ENCODE data around the gene MASP2.
"Not testable (repeated sequence)": the region's sequence is repeated elsewhere in the genome, so short reads cannot be mapped to it uniquely, and the experiment has no call there.

The MASP2 gene

GRCh38 chr1:11046625-11047365 is at the start of gene MASP2:
Gene MASP2 (minus strand): TSS chr1:11047239. CDS start chr1:11047207, 32 bp downstream.
- DNase-seq (ENCODE audit: low spot score) = no peak

GRCh38 chr1:11083784-11084183 is 36.7 kb upstream of the MASP2 start:
- not testable (repeated sequence) for DNase-seq (ENCODE audit: low spot score)

- no peak for DNase-seq (ENCODE audit: low spot score)
These were observed 33.9 kb upstream of the MASP2 start for GRCh38 chr1:11080931-11081330.

- no peak for DNase-seq (ENCODE audit: low spot score)
These were observed 31.6 kb upstream of the MASP2 start for GRCh38 chr1:11078631-11079030.

- DNase-seq (ENCODE audit: low spot score) = not testable (repeated sequence)
These were observed 26.4 kb upstream of the MASP2 start for GRCh38 chr1:11073398-11073797.

- DNase-seq (ENCODE audit: low spot score) = no peak
These were observed 25.3 kb upstream of the MASP2 start for GRCh38 chr1:11072216-11072917.

GRCh38 chr1:11071463-11072215 is 24.6 kb upstream of the MASP2 start:
- no peak for DNase-seq (ENCODE audit: low spot score)

GRCh38 chr1:11070876-11071275 is 23.8 kb upstream of the MASP2 start:
- DNase-seq (ENCODE audit: low spot score) = no peak

GRCh38 chr1:11068600-11069473 is 21.8 kb upstream of the MASP2 start:
- peak; percentile 47 for DNase-seq (ENCODE audit: low spot score)

GRCh38 chr1:11067716-11068599 is 20.9 kb upstream of the MASP2 start:
- DNase-seq (ENCODE audit: low spot score) = no peak

GRCh38 chr1:11065796-11066195 is 18.8 kb upstream of the MASP2 start:
- DNase-seq (ENCODE audit: low spot score) = no peak

- no peak for DNase-seq (ENCODE audit: low spot score)
These were observed 17.9 kb upstream of the MASP2 start for GRCh38 chr1:11064942-11065341.

GRCh38 chr1:11063937-11064537 is 17.0 kb upstream of the MASP2 start:
- DNase-seq (ENCODE audit: low spot score) = not testable (repeated sequence)

- DNase-seq (ENCODE audit: low spot score) = no peak
These were observed 15.9 kb upstream of the MASP2 start for GRCh38 chr1:11062965-11063401.

GRCh38 chr1:11061652-11062365 is 14.8 kb upstream of the MASP2 start:
- no peak for DNase-seq (ENCODE audit: low spot score)

GRCh38 chr1:11059968-11060830 is 13.2 kb upstream of the MASP2 start, which contains the start of gene SRM:
Gene SRM (minus strand): TSS chr1:11060018. CDS start chr1:11059943, 75 bp downstream.
- DNase-seq (ENCODE audit: low spot score) = peak; percentile 90

GRCh38 chr1:11059155-11059967 is 12.3 kb upstream of the MASP2 start:
- DNase-seq (ENCODE audit: low spot score) = no peak
